Inflammatory macrophage treated with lipopolysaccharide for 1 hour (primary cell): ENCODE measurements around the gene ERAP2.

ENCODE experiments used
- DNase-seq, 2 donors: peaks; one replicate each; pipeline ENCODE4 v3.0.0-alpha.2; 2020 to 2022

ERAP2 gene

DNA sequence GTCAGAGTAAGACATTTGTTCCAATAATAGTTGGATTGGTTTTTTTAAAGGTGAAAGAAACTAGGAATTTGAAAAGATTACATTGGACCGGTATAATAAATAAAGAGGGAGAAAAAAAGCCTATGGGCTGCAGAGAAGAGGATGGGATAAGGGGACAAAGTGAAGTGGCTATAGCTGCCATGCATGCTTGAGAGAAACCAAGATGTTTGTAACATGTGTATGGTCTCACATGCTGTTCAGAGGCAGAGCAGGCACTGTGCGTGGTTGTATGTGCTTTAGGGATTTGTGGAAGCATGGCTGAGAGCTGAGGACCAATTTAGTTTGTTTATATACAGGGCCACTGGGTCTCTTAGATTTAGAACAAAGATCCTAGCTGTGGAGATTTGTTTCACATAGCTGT lies 92.3 kb downstream of the ERAP2 start:
- no peak for DNase-seq
